H9 (cell line): ENCODE results near the gene LAMC1. TPM values are rescaled to one million over a fixed set of nuclear protein-coding genes. Genes with fewer than 3 reads are reported as not detected.

Source experiments
- DNase-seq: peaks from one replicate; pipeline ENCODE4 v3.0.0-alpha.2; 2017
- H2AFZ ChIP-seq: one replicate; pipeline ENCODE4 v1.6.1; 2013; ENCODE audit warnings: mild to moderate bottlenecking, low read length, control low read depth, moderate library complexity
- H2AK5ac ChIP-seq: 2 replicates; pipeline ENCODE4 v1.6.1; 2013; ENCODE audit warnings: low read length, control low read depth, mixed read lengths; ENCODE audit not compliant: insufficient read length
- H2BK120ac ChIP-seq: one replicate; pipeline ENCODE4 v1.6.1; 2013; ENCODE audit warnings: low read depth, mild to moderate bottlenecking, low read length, control low read depth, inconsistent platforms; ENCODE audit not compliant: poor library complexity, severe bottlenecking
- H2BK12ac ChIP-seq: 2 replicates; pipeline ENCODE4 v1.6.1; 2013; ENCODE audit warnings: low read length, control low read depth, mixed read lengths, low read depth; ENCODE audit not compliant: insufficient read length
- H2BK15ac ChIP-seq: 2 replicates; pipeline ENCODE4 v1.6.1; 2013; ENCODE audit warnings: low read depth, low read length, control low read depth
- H2BK20ac ChIP-seq: one replicate; pipeline ENCODE4 v1.6.1; 2013; ENCODE audit warnings: low read depth, mild to moderate bottlenecking, low read length, control low read depth, inconsistent platforms; ENCODE audit not compliant: poor library complexity, severe bottlenecking
- H2BK5ac ChIP-seq: 2 replicates; pipeline ENCODE4 v1.6.1; 2013; ENCODE audit warnings: low read length, control low read depth, mixed read lengths; ENCODE audit not compliant: insufficient read length
- H3K14ac ChIP-seq: 2 replicates; pipeline ENCODE4 v1.6.1; 2013; ENCODE audit warnings: low read length, control low read depth; ENCODE audit not compliant: insufficient read depth
- H3K18ac ChIP-seq: 2 replicates; pipeline ENCODE4 v1.6.1; 2013; ENCODE audit warnings: low read depth, mild to moderate bottlenecking, mixed read lengths, low read length, control low read depth; ENCODE audit not compliant: insufficient read length
- H3K23ac ChIP-seq: 2 replicates; pipeline ENCODE4 v1.6.1; 2013; ENCODE audit warnings: low read length, control low read depth, mixed read lengths, low read depth; ENCODE audit not compliant: insufficient read length
- H3K23me2 ChIP-seq: 2 replicates; pipeline ENCODE4 v1.6.1; 2013; ENCODE audit warnings: low read depth, mild to moderate bottlenecking, mixed read lengths, low read length, control low read depth; ENCODE audit not compliant: insufficient read length, poor library complexity, severe bottlenecking
- H3K27ac ChIP-seq: 2 replicates; pipeline ENCODE4 v1.5.1; 2013; ENCODE audit warnings: low read length, control low read depth, mixed read lengths, low read depth; ENCODE audit not compliant: insufficient read length
- H3K27me3 ChIP-seq: 2 replicates; pipeline ENCODE4 v1.6.1; 2013; ENCODE audit warnings: low read length, control low read depth, inconsistent platforms; ENCODE audit not compliant: insufficient read depth
- H3K4ac ChIP-seq: 2 replicates; pipeline ENCODE4 v1.6.1; 2013; ENCODE audit warnings: low read depth, mild to moderate bottlenecking, control low read depth, inconsistent platforms, low read length, moderate library complexity
- H3K4me1 ChIP-seq: 2 replicates; pipeline ENCODE4 v1.6.1; 2013; ENCODE audit warnings: low read length, control low read depth, inconsistent platforms; ENCODE audit not compliant: insufficient read depth
- H3K4me2 ChIP-seq: 2 replicates; pipeline ENCODE4 v1.6.1; 2013; ENCODE audit warnings: low read length, control low read depth, mixed read lengths; ENCODE audit not compliant: insufficient read length, insufficient read depth
- H3K56ac ChIP-seq: 2 replicates; pipeline ENCODE4 v1.6.1; 2013; ENCODE audit warnings: low read depth, mild to moderate bottlenecking, mixed read lengths, low read length, control low read depth; ENCODE audit not compliant: insufficient read length
- H3K79me1 ChIP-seq: 2 replicates; pipeline ENCODE4 v1.6.1; 2013; ENCODE audit warnings: low read depth, mild to moderate bottlenecking, moderate library complexity, low read length, control low read depth, inconsistent platforms; ENCODE audit not compliant: insufficient read depth, poor library complexity, severe bottlenecking
- H3K79me2 ChIP-seq: 2 replicates; pipeline ENCODE4 v1.6.1; 2013; ENCODE audit warnings: low read length, control low read depth, inconsistent platforms; ENCODE audit not compliant: insufficient read depth
- H3K9ac ChIP-seq: 2 replicates; pipeline ENCODE4 v1.6.1; 2013; ENCODE audit warnings: low read length, control low read depth, mixed read lengths; ENCODE audit not compliant: insufficient read length; ENCODE audit errors: extremely low read depth
- H3K9me3 ChIP-seq: one replicate; pipeline ENCODE4 v1.6.1; 2013; ENCODE audit warnings: low read depth, low read length, inconsistent platforms; ENCODE audit not compliant: control insufficient read depth
- H3T11ph ChIP-seq: one replicate; pipeline ENCODE4 v1.6.1; 2013; ENCODE audit warnings: mild to moderate bottlenecking, low read length, control low read depth, inconsistent platforms
- H4K20me1 ChIP-seq: one replicate; pipeline ENCODE4 v1.6.1; 2013; ENCODE audit not compliant: control insufficient read depth, insufficient read length, insufficient read depth
- H4K5ac ChIP-seq: 2 replicates; pipeline ENCODE4 v1.6.1; 2013; ENCODE audit warnings: low read depth, mild to moderate bottlenecking, mixed read lengths, low read length, control low read depth; ENCODE audit not compliant: insufficient read length
- H4K8ac ChIP-seq: replicated peaks from 2 replicates; pipeline ENCODE4 v1.6.1; 2013; ENCODE audit warnings: low read length, control low read depth, mixed read lengths, low read depth; ENCODE audit not compliant: insufficient read length
- H4K91ac ChIP-seq: 2 replicates; pipeline ENCODE4 v1.6.1; 2013; ENCODE audit warnings: low read depth, mild to moderate bottlenecking, moderate library complexity, mixed read lengths, low read length, control low read depth; ENCODE audit not compliant: insufficient read length
- H3K27ac Mint-ChIP-seq, 3 experiments: 2 replicates in 2 of 3; 3 replicates in 1 of 3; pipeline ENCODE4 v1.8.0; 2020 to 2021; ENCODE audit warnings: mixed read lengths in 3 of 3, mild to moderate bottlenecking in 1 of 3, moderate library complexity in 1 of 3
- H3K27me3 Mint-ChIP-seq: 2 replicates; pipeline ENCODE4 v1.8.0; 2021; ENCODE audit warnings: low read depth, mild to moderate bottlenecking, moderate library complexity, mixed read lengths
- H3K36me3 Mint-ChIP-seq, 3 experiments: 2 replicates in 2 of 3; 3 replicates in 1 of 3; pipeline ENCODE4 v1.8.0; 2020 to 2021; ENCODE audit warnings: low read depth in 3 of 3, mixed read lengths in 3 of 3; ENCODE audit not compliant: insufficient read depth in 1 of 3
- H3K4me1 Mint-ChIP-seq, 2 experiments: 2 replicates each; pipeline ENCODE4 v1.8.0; 2020; ENCODE audit warnings: mixed read lengths in 2 of 2
- H3K4me3 Mint-ChIP-seq, 2 experiments: 2 replicates in 1 of 2; 3 replicates in 1 of 2; pipeline ENCODE4 v1.8.0; 2020 to 2021; ENCODE audit warnings: mild to moderate bottlenecking in 2 of 2, mixed read lengths in 2 of 2, moderate library complexity in 1 of 2
- H3K9me3 Mint-ChIP-seq, 2 experiments: 2 replicates in 1 of 2; 3 replicates in 1 of 2; pipeline ENCODE4 v1.8.0; 2020; ENCODE audit warnings: mild to moderate bottlenecking in 2 of 2, mixed read lengths in 2 of 2, moderate library complexity in 1 of 2
- WGBS: extraction: QIAGEN DNeasy Blood & Tissue Kit; methylation state at CpG from one replicate; pipeline ENCODE4 v1.1.7; 2013; ENCODE audit warnings: missing lambda C conversion rate, low lambda C conversion rate, mixed read lengths; ENCODE audit not compliant: insufficient read length; ENCODE audit errors: extremely low coverage; 5-methylcytosine and 5-hydroxymethylcytosine counted together
- total RNA-seq: library from RNA; stranded (reverse); gene quantifications from 2 replicates; pipeline ENCODE4 v1.2.1, GENCODE V29; 2021
- TF ChIP-seq, protein P1 (sequence below): fragments of 200-600 bp; sonication (generic); conservative IDR thresholded peaks from 3 replicates; pipeline ENCODE4 v1.8.0; 2021; ENCODE audit warnings: antibody characterized with exemption, mild to moderate bottlenecking

LAMC1 gene
- total RNA-seq, 1 experiment from 2014 or later: 96.2 TPM

- TF ChIP-seq, protein P1, sequence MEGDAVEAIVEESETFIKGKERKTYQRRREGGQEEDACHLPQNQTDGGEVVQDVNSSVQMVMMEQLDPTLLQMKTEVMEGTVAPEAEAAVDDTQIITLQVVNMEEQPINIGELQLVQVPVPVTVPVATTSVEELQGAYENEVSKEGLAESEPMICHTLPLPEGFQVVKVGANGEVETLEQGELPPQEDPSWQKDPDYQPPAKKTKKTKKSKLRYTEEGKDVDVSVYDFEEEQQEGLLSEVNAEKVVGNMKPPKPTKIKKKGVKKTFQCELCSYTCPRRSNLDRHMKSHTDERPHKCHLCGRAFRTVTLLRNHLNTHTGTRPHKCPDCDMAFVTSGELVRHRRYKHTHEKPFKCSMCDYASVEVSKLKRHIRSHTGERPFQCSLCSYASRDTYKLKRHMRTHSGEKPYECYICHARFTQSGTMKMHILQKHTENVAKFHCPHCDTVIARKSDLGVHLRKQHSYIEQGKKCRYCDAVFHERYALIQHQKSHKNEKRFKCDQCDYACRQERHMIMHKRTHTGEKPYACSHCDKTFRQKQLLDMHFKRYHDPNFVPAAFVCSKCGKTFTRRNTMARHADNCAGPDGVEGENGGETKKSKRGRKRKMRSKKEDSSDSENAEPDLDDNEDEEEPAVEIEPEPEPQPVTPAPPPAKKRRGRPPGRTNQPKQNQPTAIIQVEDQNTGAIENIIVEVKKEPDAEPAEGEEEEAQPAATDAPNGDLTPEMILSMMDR: no peak
- H2BK5ac ChIP-seq: no peak overlapping the region
- H2BK12ac ChIP-seq: no peak overlapping the region
- H3T11ph ChIP-seq: no peak overlapping the region
- no peak overlapping the region for H3K23ac ChIP-seq
- H3K79me2 ChIP-seq: peaks cover 3% of the 10 kb centered on the region; the same call in 1 of the 2 replicates
- no peak overlapping the region for H3K4ac ChIP-seq
- no peak for DNase-seq
- H2BK20ac ChIP-seq: no peak overlapping the region
- H2AFZ ChIP-seq: no peak overlapping the region
- no peak overlapping the region for H3K56ac ChIP-seq
- Mint-ChIP-seq H3K9me3 (no peaks in the 10 kb centered on the region), H3K4me1 (peaks cover 20 to 24% of the 10 kb centered on the region in 2 experiments), H3K27me3 (no peaks in the 10 kb centered on the region), H3K27ac (no peak overlapping the region), H3K4me3 (no peak overlapping the region), H3K36me3 (no peaks in the 10 kb centered on the region)
- H2AK5ac ChIP-seq: no peak overlapping the region
- no peak overlapping the region for H4K5ac ChIP-seq
- no peak overlapping the region for H4K91ac ChIP-seq
- no peaks in the 10 kb centered on the region for H3K27me3 ChIP-seq
- H3K27ac ChIP-seq: no peak overlapping the region
- H3K14ac ChIP-seq: no peak overlapping the region
- H3K23me2 ChIP-seq: no peaks in the 10 kb centered on the region
- H3K9me3 ChIP-seq: no peaks in the 10 kb centered on the region
- no peak overlapping the region for H3K18ac ChIP-seq
- H3K9ac ChIP-seq: no peak overlapping the region
- H3K4me1 ChIP-seq: no peaks in the 10 kb centered on the region; the same call in 1 of the 2 replicates
- no peaks in the 10 kb centered on the region for H4K20me1 ChIP-seq
- H2BK120ac ChIP-seq: no peak overlapping the region
- no peak overlapping the region for H2BK15ac ChIP-seq
- no CpG with 5 or more reads among the region's 4 CpGs for WGBS
- no peaks in the 10 kb centered on the region for H3K79me1 ChIP-seq
- H3K4me2 ChIP-seq: no peak overlapping the region
- no peak overlapping the region for H4K8ac ChIP-seq
Observed at GRCh38 chr1:183081402-183082120, 58.3 kb downstream of the LAMC1 start.
